ENCODE measurements around the gene SIGLEC8.

SIGLEC8 gene

GRCh38 chr19:51472607-51473006, 14.4 kb upstream of the SIGLEC8 start:
- no peak for DNase-seq (ENCODE audit: low read depth)
- no peak overlapping the region for H3K4me3 ChIP-seq (ENCODE audit: low read length)
- no peak for TF ChIP-seq CTCF (conservative IDR thresholded peaks at IDR 0.05; ENCODE audit: low read depth, low read length)

- no peak for TF ChIP-seq CTCF (conservative IDR thresholded peaks at IDR 0.05; ENCODE audit: low read depth, low read length)
- no peak for DNase-seq (ENCODE audit: low read depth)
- no peak overlapping the region for H3K4me3 ChIP-seq (ENCODE audit: low read length)
Observed at GRCh38 chr19:51471527-51471926, 13.3 kb upstream of the SIGLEC8 start.

- no peak overlapping the region for H3K4me3 ChIP-seq (ENCODE audit: low read length)
- DNase-seq (ENCODE audit: low read depth) = no peak
- TF ChIP-seq CTCF (conservative IDR thresholded peaks at IDR 0.05; ENCODE audit: low read depth, low read length) = no peak
Observed at GRCh38 chr19:51470966-51471365, 12.7 kb upstream of the SIGLEC8 start.

- no peak for TF ChIP-seq CTCF (conservative IDR thresholded peaks at IDR 0.05; ENCODE audit: low read depth, low read length)
- DNase-seq (ENCODE audit: low read depth) = no peak
Observed at GRCh38 chr19:51469629-51470028, 11.4 kb upstream of the SIGLEC8 start.

GRCh38 chr19:51469162-51469561, 10.9 kb upstream of the SIGLEC8 start:
- no peak for DNase-seq (ENCODE audit: low read depth)
- no peak for TF ChIP-seq CTCF (conservative IDR thresholded peaks at IDR 0.05; ENCODE audit: low read depth, low read length)
- no peak overlapping the region for H3K4me3 ChIP-seq (ENCODE audit: low read length)

More at GRCh38 chr19:51469629-51470028, 11.4 kb upstream of the SIGLEC8 start:
- H3K4me3 ChIP-seq (ENCODE audit: low read length) = no peak overlapping the region

GRCh38 chr19:51468545-51468920, 10.3 kb upstream of the SIGLEC8 start:
- no peak for DNase-seq (ENCODE audit: low read depth)
- no peak for TF ChIP-seq CTCF (conservative IDR thresholded peaks at IDR 0.05; ENCODE audit: low read depth, low read length)
- no peak overlapping the region for H3K4me3 ChIP-seq (ENCODE audit: low read length)

- no peak for DNase-seq (ENCODE audit: low read depth)
- H3K4me3 ChIP-seq (ENCODE audit: low read length) = no peak overlapping the region
- TF ChIP-seq CTCF (conservative IDR thresholded peaks at IDR 0.05; ENCODE audit: low read depth, low read length) = no peak
Observed at GRCh38 chr19:51467864-51468544, 9.8 kb upstream of the SIGLEC8 start.
